Measurements from ENCODE around the gene ADAT3.

Gene ADAT3

GRCh38 chr19:1889907-1890306 lies 15.3 kb upstream of the ADAT3 start:
- Histone ChIP-seq H2AFZ (ENCODE audit: low read length) (no peak overlapping the region), H3K36me3 (replicated peaks; ENCODE audit: insufficient read depth, low read length) (no peaks in the 10 kb centered on the region), H3K9ac (ENCODE audit: low read length) (no peak overlapping the region)

DNA sequence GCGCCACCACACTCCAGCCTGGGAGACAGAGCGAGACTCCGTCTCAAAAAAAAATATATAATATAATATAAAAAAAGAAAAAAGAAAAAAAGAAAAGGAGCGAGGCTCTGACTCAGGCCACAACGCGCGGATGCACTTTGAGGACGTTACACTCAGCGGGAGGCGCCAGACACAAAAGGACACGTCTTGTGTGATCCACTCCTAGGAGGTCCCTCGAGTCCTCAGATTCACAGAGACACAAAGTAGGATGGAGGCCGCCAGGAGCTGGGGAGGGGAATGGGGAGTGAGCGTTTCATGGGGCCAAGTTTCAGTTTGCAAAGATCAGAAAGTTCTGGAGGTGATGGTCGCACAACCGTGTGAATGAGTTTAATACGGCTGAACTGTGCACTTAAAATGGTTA lies 11.4 kb upstream of the ADAT3 start:
- H3K79me2 ChIP-seq (ENCODE audit: low read length), result no peaks in the 10 kb centered on the region
- H3K27me3 ChIP-seq (replicated peaks; ENCODE audit: insufficient read depth, low read length), result no peaks in the 10 kb centered on the region
- no peaks in the 10 kb centered on the region for H4K20me1 ChIP-seq (ENCODE audit: insufficient read depth, low read length)
- H2AFZ ChIP-seq (ENCODE audit: low read length), result no peak overlapping the region
- no peaks in the 10 kb centered on the region for H3K9me3 ChIP-seq (replicated peaks; ENCODE audit: insufficient read depth, low read length)
- H3K27ac ChIP-seq (ENCODE audit: low read length), result no peak overlapping the region
- H3K36me3 ChIP-seq (replicated peaks; ENCODE audit: insufficient read depth, low read length), result no peaks in the 10 kb centered on the region
- no peaks in the 10 kb centered on the region for H3K9me2 ChIP-seq (replicated peaks; ENCODE audit: insufficient read depth, low read length)
- TF ChIP-seq, protein P1, sequence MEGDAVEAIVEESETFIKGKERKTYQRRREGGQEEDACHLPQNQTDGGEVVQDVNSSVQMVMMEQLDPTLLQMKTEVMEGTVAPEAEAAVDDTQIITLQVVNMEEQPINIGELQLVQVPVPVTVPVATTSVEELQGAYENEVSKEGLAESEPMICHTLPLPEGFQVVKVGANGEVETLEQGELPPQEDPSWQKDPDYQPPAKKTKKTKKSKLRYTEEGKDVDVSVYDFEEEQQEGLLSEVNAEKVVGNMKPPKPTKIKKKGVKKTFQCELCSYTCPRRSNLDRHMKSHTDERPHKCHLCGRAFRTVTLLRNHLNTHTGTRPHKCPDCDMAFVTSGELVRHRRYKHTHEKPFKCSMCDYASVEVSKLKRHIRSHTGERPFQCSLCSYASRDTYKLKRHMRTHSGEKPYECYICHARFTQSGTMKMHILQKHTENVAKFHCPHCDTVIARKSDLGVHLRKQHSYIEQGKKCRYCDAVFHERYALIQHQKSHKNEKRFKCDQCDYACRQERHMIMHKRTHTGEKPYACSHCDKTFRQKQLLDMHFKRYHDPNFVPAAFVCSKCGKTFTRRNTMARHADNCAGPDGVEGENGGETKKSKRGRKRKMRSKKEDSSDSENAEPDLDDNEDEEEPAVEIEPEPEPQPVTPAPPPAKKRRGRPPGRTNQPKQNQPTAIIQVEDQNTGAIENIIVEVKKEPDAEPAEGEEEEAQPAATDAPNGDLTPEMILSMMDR (IDR thresholded peaks at IDR 0.05; ENCODE audit: low read length), result no peak
- TF ChIP-seq EZH2 (optimal IDR thresholded peaks at IDR 0.05; ENCODE audit: low read depth, low read length) (no peak), EZH2phosphoT487 (IDR thresholded peaks at IDR 0.05; ENCODE audit: low read length) (no peak)
- H3K4me1 ChIP-seq (ENCODE audit: low read length), result peaks cover 18% of the 10 kb centered on the region
- H3F3A ChIP-seq (ENCODE audit: insufficient read depth, low read length), result 0 out of 2 replicates have a peak, but pooled peaks cover 10% of the 10 kb centered on the region
- no peak overlapping the region for H3K4me2 ChIP-seq (ENCODE audit: low read depth, low read length)
- DNase-seq, result no peak
- no peak overlapping the region for H3K9ac ChIP-seq (ENCODE audit: low read length)
- H3K4me3 ChIP-seq (ENCODE audit: low read length), result no peak overlapping the region

More at GRCh38 chr19:1889907-1890306, 15.3 kb upstream of the ADAT3 start:
- Histone ChIP-seq H3K9me3 (replicated peaks; ENCODE audit: insufficient read depth, low read length) (no peaks in the 10 kb centered on the region), H4K20me1 (ENCODE audit: insufficient read depth, low read length) (no peaks in the 10 kb centered on the region), H3K4me1 (ENCODE audit: low read length) (no peaks in the 10 kb centered on the region; the same call in 1 of the 2 replicates), H3K9me2 (replicated peaks; ENCODE audit: insufficient read depth, low read length) (no peaks in the 10 kb centered on the region), H3K79me2 (ENCODE audit: low read length) (peaks cover 2% of the 10 kb centered on the region), H3K4me2 (ENCODE audit: low read depth, low read length) (no peak overlapping the region), H3F3A (ENCODE audit: insufficient read depth, low read length) (no peaks in the 10 kb centered on the region), H3K27ac (ENCODE audit: low read length) (no peak overlapping the region), H3K27me3 (replicated peaks; ENCODE audit: insufficient read depth, low read length) (no peaks in the 10 kb centered on the region), H3K4me3 (ENCODE audit: low read length) (no peak overlapping the region)
- TF ChIP-seq, protein P1 (IDR thresholded peaks at IDR 0.05; ENCODE audit: low read length), result no peak
- TF ChIP-seq EZH2 (optimal IDR thresholded peaks at IDR 0.05; ENCODE audit: low read depth, low read length), result no peak
- TF ChIP-seq EZH2phosphoT487 (IDR thresholded peaks at IDR 0.05; ENCODE audit: low read length), result no peak
- DNase-seq, result no peak

- no peak overlapping the region for H3K4me2 ChIP-seq (ENCODE audit: low read depth, low read length)
- H3K27me3 ChIP-seq (replicated peaks; ENCODE audit: insufficient read depth, low read length), result no peaks in the 10 kb centered on the region
- no peak overlapping the region for H2AFZ ChIP-seq (ENCODE audit: low read length)
- TF ChIP-seq EZH2phosphoT487 (IDR thresholded peaks at IDR 0.05; ENCODE audit: low read length) (no peak), EZH2 (optimal IDR thresholded peaks at IDR 0.05; ENCODE audit: low read depth, low read length) (no peak)
- H3K9me3 ChIP-seq (replicated peaks; ENCODE audit: insufficient read depth, low read length), result no peaks in the 10 kb centered on the region
- DNase-seq, result no peak
- peaks cover 18% of the 10 kb centered on the region for H3K4me1 ChIP-seq (ENCODE audit: low read length)
- H3K36me3 ChIP-seq (replicated peaks; ENCODE audit: insufficient read depth, low read length), result no peaks in the 10 kb centered on the region
- H3K4me3 ChIP-seq (ENCODE audit: low read length), result no peak overlapping the region
- H3K9ac ChIP-seq (ENCODE audit: low read length), result no peak overlapping the region
- H4K20me1 ChIP-seq (ENCODE audit: insufficient read depth, low read length), result no peaks in the 10 kb centered on the region
- H3F3A ChIP-seq (ENCODE audit: insufficient read depth, low read length), result 0 out of 2 replicates have a peak, but pooled peaks cover 10% of the 10 kb centered on the region
- no peak overlapping the region for H3K27ac ChIP-seq (ENCODE audit: low read length)
- H3K79me2 ChIP-seq (ENCODE audit: low read length), result no peaks in the 10 kb centered on the region
- H3K9me2 ChIP-seq (replicated peaks; ENCODE audit: insufficient read depth, low read length), result no peaks in the 10 kb centered on the region
These were observed 8.7 kb upstream of the ADAT3 start for GRCh38 chr19:1896508-1896907.

- Histone ChIP-seq H3K36me3 (replicated peaks; ENCODE audit: insufficient read depth, low read length) (no peaks in the 10 kb centered on the region), H3K4me3 (ENCODE audit: low read length) (no peak overlapping the region), H2AFZ (ENCODE audit: low read length) (no peak overlapping the region), H3F3A (ENCODE audit: insufficient read depth, low read length) (peaks cover 39% of the 10 kb centered on the region), H3K9me3 (replicated peaks; ENCODE audit: insufficient read depth, low read length) (no peaks in the 10 kb centered on the region), H3K4me1 (ENCODE audit: low read length) (peaks cover 29% of the 10 kb centered on the region), H4K20me1 (ENCODE audit: insufficient read depth, low read length) (no peaks in the 10 kb centered on the region), H3K27me3 (replicated peaks; ENCODE audit: insufficient read depth, low read length) (no peaks in the 10 kb centered on the region), H3K9me2 (replicated peaks; ENCODE audit: insufficient read depth, low read length) (no peaks in the 10 kb centered on the region), H3K79me2 (ENCODE audit: low read length) (peaks cover 15% of the 10 kb centered on the region), H3K9ac (ENCODE audit: low read length) (no peak overlapping the region), H3K27ac (ENCODE audit: low read length) (no peak overlapping the region), H3K4me2 (ENCODE audit: low read depth, low read length) (no peak overlapping the region)
- no peak for DNase-seq
- TF ChIP-seq, protein P1 (IDR thresholded peaks at IDR 0.05; ENCODE audit: low read length), result no peak
- no peak for TF ChIP-seq EZH2 (optimal IDR thresholded peaks at IDR 0.05; ENCODE audit: low read depth, low read length)
- TF ChIP-seq EZH2phosphoT487 (IDR thresholded peaks at IDR 0.05; ENCODE audit: low read length), result no peak
These were observed 3.2 kb upstream of the ADAT3 start for GRCh38 chr19:1901940-1902404.
